CD4-positive, alpha-beta T cell treated with Interleukin-15 for 1 hour (primary cell): Measurements from ENCODE around the gene OLFM2.

Source experiments
- DNase-seq: peaks from one replicate; pipeline ENCODE4 v3.0.0-alpha.2; 2020

The OLFM2 gene

GRCh38 chr19:9903336-9903735 lies 33.0 kb downstream of the OLFM2 start:
- DNase-seq, result no peak

- DNase-seq, result no peak
These were observed 34.7 kb downstream of the OLFM2 start for GRCh38 chr19:9901642-9902041.

GRCh38 chr19:9901020-9901419 lies 35.3 kb downstream of the OLFM2 start:
- no peak for DNase-seq

- no peak for DNase-seq
These were observed 44.5 kb downstream of the OLFM2 start for GRCh38 chr19:9891609-9892373.

DNA sequence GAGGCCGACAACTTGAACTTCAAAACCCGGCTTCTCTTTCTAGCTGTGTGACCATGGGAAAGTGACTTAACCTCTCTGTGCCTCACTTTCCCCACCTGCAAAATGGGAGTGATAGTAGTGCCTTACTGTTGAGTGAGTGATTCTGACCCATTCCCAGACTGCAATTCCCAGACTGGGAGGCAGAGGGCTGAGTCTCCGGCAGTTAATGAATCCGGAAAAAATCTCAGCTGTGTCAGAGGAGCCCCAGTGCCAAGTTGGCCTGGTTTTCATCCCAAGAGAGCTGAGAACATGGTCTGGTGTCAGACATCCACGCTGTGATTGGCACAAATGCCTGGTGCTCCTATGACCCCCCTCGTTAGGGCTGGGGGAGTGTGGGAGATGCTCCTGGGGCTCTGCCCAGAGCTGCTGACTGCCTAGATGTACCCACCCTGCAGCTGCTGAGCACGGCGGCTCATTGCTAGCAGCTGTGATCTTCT lies 51.2 kb downstream of the OLFM2 start:
- no peak for DNase-seq

DNA sequence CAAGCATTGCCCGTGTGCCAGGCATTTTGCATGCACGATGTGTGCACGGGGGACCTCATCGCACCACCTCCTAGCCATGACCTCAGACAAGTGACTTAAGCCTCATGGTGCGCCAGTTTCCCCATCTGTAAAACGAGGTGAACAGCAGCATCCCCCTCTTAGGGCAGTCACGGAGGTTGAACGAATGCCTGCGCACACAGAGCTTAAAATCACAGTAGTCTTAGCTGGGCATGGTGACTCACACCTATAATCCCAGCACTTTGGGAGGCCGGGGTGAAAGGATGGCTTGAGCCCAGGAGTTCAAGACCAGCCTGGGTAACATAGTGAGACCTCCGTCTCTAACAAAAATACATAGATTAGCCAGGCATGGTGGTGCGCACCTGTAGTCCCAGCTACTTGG lies 52.6 kb downstream of the OLFM2 start:
- no peak for DNase-seq

- no peak for DNase-seq
These were observed 53.0 kb downstream of the OLFM2 start for GRCh38 chr19:9883231-9883758.

DNA sequence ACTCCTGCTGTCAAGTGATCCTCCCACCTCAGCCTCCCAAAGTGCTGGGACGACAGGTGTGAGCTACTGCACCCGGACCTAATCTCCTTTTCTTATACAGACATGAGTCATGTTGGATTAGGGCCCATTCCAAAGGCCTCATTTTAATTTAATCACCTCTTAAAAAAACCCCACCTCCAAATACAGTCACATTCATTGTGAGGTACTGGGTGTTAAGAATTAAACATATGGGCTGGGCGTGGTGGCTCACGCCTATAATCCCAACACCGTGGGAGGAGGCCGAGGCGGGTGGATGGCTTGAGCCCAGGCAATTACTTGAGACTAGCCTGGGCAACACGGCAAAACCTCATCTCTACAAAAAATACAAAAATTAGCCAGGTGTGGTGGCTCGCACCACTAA lies 54.6 kb downstream of the OLFM2 start:
- DNase-seq, result no peak

- no peak for DNase-seq
These were observed 57.7 kb downstream of the OLFM2 start for GRCh38 chr19:9878511-9879196.

DNA sequence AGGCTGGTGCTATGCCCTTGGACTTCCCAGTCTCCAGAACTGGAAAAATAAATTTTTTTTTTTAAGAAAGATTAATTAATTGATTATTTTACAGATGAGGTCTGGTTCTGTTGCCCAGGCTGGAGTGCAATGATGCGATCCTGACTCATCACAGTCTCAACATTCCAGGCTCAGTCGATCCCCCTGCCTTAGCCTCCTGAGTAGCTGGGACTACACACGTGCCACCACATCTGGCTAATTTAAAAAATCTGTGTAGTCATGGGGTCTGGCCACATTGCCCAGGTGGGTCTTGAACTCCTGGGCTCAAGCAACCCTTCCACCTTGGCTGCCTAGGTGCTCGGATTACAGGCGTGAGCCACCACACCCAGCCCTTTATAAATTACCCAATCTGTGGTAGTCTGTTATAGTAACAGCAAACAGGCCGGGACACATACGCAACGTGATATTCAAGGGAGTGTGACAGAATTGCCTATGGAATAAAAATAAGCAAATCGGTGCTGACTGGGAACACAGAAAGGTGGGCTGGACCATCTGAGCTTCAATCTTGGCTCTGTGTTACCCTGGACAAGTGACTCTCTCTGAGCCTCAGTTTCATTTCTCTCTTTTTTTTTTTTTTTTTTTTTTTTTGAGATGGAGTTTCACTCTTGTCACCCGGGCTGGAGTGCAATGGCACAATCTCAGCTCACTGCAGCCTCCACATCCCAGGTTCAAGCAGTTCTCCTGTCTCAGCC lies 58.4 kb downstream of the OLFM2 start:
- DNase-seq, result no peak

DNA sequence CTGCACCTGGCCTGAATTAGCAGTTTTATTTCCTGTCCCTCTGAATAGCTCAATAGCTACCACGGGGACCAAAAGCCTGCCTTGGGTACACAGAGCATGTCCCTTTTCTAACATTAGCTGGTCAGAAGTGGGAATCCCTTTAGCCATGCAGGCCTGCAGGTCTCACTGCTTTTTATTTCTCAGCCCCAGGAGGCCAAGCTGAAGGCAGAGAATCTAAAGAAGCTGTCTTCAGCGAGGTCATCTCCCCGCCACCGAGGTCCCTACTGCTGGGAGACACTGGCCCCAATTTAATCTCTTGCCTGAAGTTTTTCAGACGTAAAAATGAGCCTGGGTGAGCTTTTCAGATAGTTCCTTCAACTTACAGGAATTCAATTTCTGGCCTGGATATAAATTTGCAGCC lies 60.5 kb downstream of the OLFM2 start:
- DNase-seq, result no peak

DNA sequence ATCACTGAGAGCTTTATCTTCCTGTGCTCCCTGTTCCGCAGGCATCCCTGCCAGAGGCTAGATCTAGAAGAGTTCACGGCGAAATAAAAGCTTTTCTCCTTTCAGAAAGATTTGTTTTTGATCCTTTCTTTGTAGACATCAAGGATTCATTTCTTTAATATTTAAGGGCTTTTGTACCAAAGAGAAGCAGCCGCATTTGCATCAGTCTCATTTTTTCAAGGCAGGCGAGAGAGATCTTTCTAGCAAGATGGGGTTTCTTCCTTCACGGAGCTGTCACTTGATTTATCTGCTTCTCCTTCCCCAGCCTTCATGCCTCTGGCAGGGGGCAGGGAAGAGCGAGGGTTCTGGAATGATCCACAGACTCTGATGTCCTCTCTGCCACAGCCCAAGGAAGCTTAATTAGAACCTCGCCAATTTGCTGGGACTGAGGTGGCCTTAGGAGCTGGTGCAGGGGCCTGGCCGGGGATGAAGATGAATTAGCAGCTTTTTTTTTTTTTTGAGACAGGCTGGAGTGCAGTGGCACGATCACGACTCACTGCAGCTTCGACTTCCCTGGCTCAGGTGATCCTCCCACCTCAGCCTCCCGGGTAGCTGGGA lies 61.2 kb downstream of the OLFM2 start:
- no peak for DNase-seq

DNA sequence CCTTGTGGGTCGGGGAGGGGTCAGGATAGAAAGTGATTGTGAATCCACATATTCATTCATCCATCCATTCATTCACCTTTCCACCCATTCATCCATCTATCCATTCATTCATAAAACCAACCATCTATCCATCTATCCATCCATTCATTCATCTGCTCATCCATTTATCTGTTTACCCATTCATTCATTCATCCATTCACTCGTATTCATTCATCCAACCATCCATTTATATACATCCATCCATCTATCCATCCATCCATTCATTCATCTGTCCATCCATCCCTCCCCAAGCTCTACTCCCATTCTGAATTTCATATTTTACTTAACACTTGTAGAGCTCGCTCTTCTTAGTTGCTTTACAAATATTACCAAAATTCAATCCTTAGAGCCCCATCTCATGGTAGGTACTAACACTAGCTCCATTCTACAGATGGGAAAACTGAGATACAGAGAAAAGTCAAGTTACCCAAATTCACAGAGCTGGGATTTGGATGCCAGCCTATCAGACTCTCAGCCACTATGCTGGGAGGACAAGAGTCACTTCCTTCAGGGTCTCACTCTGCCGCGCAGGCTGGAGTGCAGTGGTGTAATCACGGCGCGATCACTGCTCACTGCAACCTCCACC lies 63.6 kb downstream of the OLFM2 start:
- DNase-seq, result no peak

DNA sequence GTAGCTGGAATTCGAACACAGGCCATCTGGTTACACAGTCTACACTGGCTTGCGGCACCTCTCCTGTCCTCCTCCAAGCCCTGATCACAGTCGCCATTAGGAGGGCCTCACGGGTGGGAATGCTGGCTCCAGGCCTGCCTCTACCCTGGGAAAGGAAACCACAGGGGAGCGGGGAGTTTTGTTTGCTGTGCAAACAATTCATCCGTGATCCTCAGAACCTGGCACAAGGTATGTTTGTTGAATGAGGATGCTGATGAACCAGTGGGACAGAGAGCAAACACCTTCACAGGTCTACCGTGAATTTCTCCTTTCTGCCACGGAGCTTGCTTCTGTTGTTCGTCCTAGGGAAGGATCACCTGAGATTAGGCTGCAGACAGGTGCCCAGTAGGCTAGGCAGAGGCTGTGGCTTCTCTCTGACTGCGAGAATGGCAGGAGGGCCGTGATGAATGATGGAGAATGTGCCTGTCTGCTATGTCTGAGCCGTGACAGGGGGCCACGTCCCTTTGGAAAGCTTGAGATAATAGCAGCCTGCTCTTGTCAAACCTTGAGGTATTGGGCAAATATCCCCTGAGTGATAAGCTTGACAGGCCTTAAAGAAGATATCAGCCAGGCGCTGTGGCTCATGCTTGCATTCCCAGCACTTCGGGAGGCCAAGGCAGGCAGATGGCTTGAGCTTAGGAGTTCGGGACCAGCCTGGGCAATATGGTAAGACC lies 64.5 kb downstream of the OLFM2 start:
- DNase-seq, result no peak

DNA sequence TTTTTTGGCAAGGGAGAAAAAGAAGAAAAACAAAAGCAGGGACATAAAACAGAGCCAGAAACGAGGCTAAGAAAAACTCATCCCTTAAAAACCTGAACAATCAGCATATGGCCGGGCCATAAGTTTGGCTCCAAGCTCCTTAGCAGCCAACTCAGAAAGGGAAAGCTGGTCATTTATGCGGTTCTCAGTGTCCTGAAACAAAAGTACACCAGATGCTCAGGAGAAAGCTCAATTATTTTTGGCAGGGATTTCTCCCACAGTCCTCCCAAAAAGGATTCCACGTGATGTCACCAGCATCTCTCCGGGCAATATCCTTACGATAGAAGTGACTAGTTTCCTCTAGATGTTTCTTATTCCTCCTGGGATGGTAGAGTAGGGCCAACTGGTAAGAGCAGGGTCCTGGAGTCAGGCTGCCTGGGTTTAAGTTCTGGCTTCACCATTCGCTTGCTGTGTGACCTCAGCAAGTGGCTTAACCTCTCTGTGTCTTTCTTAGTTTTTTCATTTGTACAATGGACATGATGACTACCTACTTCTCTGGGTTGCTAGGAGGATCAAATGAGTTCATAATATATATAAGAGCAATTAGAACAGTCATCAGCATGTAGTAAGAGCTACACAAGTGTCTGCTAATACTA lies 67.2 kb downstream of the OLFM2 start:
- DNase-seq, result no peak

DNA sequence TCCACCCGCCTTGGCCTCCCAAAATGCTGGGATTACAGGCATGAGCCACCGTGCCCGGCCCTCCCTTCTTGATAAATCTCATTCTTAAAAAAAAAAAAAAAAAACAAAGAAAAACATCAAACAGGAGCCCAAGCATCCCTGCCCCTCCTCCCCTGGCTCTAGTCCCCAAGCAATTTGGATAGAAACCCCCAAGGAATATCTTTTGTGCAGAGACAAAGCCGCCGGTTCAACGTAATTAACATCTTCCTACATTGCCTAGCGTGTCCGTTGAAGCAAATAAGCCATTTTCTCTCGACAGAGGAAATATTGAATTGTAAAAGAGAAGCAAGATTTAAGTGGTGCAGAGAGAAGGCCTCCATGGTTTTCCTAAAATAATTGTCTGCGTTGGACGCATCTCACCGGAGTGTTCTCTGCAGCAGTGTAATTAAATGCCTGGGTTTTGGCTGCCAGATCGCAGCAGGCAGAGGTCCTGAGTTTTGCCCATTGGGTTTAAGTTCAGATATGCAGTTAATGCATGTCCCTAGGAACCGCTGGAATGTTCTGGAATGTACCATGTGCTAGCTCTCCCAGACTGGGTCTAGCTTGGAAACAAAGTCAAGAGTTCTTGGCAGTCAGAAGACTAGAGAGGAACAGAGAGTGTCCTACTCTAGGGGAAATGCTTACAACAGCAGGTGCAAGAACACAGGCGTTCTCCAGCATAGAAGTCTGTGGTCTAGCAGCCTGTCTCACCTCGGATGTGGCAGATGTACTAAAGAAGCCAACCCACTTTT lies 70.4 kb downstream of the OLFM2 start:
- DNase-seq, result peak; percentile 60

DNA sequence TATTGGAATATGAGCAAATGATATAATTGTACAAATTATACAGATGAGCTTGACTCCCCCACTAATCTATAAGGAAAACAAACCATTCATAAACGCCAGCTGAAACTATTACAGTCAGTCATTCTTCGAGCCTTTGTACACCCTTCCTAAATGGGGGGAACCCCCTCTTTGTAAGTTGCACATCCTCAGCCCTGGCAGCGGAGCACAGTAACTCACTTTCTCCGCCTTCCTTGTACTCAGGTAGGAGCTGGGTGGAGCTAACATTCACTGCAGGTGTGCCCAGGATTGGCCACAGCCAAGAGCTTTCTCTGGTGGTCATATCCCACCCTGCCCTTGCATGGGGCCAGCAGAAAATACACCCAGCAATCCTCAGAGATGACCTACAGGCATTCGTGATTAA lies 72.6 kb downstream of the OLFM2 start:
- DNase-seq, result no peak

DNA sequence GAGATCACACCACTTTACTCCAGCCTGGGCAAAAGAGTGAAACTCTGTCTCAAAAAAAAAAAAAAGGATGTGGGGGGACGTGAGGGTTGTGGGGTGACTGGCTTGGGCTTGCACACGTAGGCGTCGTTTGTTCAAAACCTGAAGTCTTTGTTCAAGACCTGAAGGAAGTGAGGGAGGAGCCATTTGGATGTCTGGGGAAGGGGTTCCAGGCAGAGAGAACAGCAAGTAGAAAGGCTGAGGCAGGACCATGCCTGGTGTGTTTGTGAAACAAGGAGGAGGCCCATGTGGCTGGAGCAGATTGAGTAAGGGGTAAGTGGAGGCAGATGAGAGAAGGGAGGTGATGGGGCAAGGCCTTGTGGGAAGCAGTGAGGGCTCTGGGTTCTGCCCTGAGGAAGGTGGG lies 73.4 kb downstream of the OLFM2 start:
- DNase-seq, result no peak

DNA sequence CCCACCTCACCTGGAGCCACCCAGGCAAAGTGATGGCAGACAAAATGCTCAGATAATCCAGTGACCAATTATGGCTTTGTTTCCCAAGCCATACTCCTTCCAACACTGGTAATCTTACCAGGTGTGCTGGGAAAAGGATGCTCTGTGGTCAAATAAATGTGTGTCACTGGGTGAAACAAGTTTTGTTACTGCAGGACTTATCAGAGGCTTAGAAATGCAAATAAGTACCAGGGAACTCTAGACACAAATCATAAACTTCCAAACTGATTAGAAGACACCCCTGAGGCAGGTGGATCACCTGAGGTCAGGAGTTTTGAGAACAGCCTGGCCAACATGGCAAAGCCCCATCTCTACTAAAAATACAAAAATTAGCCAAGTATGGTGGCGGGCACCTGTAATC lies 74.8 kb downstream of the OLFM2 start:
- no peak for DNase-seq

DNA sequence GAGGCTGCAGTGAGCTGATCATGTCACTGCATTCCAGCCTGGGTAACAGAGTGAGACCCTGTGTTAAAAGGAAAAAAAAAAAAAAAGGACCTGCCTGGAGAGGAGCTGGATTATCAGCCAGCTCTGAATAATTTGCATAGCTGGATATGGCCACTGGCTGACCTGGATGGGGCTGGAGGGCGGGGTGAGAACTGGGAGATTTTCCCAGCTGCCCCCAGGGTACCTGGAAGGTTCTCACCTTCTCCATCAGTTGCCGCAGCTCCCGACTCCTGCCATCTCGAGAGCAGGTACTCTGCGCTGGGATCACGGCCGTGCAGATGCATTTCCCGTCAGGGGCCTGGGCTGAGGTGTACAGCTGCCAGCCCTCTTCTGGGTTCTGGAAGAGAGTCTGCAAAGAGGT lies 75.9 kb downstream of the OLFM2 start:
- no peak for DNase-seq

DNA sequence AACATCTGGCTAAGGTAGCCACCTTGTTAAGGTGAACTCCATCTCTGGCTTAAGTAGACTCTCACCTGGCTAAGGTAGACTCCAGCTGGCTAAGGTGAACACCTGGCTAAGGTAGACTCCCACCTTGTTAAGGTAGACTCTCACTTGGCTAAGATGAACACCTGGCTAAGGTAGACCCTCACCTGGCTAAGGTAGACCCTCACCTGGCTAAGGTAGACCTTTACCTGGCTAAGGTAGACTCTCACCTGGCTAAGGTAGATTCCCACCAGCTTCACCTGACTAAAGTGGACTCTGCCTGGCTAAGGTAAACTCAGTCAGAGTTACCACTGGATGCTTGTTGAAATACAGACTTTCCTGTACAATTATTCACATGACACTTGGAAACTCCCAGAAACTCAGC lies 77.5 kb downstream of the OLFM2 start:
- no peak for DNase-seq
